ENCODE data around the gene PPP3CA. TPM values are rescaled to one million over a fixed set of nuclear protein-coding genes. Genes with fewer than 3 reads are reported as not detected.

The PPP3CA gene
- total RNA-seq, 2 donors from 2014 or later: 36.6 to 39.2 TPM

DNA sequence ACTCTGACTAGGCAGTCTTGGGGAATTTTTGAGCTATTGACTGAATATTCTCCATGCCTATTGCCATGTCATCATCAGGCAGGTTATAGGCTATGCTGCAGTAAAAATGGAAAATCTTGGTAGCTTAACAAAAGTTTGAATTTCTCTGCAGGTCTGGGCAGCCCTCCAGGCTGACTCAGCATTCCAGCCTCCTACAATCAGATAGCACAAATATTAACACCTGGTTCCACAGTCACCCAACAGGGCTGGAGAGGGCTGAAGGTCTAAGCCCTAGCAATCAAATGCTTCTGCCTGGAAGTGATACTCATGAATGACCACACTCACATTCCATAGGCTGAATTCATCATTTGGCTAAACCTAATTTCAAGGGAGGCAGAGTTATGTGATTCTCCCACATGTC is 9.6 kb upstream of the PPP3CA start:
- H3K27ac Mint-ChIP-seq: no peak overlapping the region
- H3K4me3 Mint-ChIP-seq: no peak overlapping the region
- TF ChIP-seq, protein P1, sequence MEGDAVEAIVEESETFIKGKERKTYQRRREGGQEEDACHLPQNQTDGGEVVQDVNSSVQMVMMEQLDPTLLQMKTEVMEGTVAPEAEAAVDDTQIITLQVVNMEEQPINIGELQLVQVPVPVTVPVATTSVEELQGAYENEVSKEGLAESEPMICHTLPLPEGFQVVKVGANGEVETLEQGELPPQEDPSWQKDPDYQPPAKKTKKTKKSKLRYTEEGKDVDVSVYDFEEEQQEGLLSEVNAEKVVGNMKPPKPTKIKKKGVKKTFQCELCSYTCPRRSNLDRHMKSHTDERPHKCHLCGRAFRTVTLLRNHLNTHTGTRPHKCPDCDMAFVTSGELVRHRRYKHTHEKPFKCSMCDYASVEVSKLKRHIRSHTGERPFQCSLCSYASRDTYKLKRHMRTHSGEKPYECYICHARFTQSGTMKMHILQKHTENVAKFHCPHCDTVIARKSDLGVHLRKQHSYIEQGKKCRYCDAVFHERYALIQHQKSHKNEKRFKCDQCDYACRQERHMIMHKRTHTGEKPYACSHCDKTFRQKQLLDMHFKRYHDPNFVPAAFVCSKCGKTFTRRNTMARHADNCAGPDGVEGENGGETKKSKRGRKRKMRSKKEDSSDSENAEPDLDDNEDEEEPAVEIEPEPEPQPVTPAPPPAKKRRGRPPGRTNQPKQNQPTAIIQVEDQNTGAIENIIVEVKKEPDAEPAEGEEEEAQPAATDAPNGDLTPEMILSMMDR (conservative IDR thresholded peaks at IDR 0.05): no peak
- no peaks in the 10 kb centered on the region for H3K27me3 ChIP-seq (ENCODE audit: control insufficient read depth, insufficient read depth, low read length, poor library complexity, severe bottlenecking)
- H3K27ac ChIP-seq (ENCODE audit: low read depth, low read length): no peak overlapping the region
- no peaks in the 10 kb centered on the region for H3K4me1 ChIP-seq (ENCODE audit: control insufficient read depth, insufficient read depth, low read length)
- no peaks in the 10 kb centered on the region for H3K9me3 ChIP-seq (ENCODE audit: control insufficient read depth, low read length)
- no peaks in the 10 kb centered on the region for H3K36me3 ChIP-seq (ENCODE audit: control insufficient read depth, insufficient read depth, low read length)
- DNase-seq: no peak
- peaks cover 7% of the 10 kb centered on the region for H3K4me1 Mint-ChIP-seq
- H3K9ac ChIP-seq (ENCODE audit: extremely low read depth, low read length, poor library complexity, severe bottlenecking): no peak overlapping the region
- H3K27me3 Mint-ChIP-seq (ENCODE audit: insufficient read depth): no peaks in the 10 kb centered on the region
- H3K36me3 Mint-ChIP-seq (ENCODE audit: low read depth): no peaks in the 10 kb centered on the region
- peaks cover 2% of the 10 kb centered on the region for H3K9me3 Mint-ChIP-seq
- H3K4me3 ChIP-seq (ENCODE audit: low read length): no peak overlapping the region

DNA sequence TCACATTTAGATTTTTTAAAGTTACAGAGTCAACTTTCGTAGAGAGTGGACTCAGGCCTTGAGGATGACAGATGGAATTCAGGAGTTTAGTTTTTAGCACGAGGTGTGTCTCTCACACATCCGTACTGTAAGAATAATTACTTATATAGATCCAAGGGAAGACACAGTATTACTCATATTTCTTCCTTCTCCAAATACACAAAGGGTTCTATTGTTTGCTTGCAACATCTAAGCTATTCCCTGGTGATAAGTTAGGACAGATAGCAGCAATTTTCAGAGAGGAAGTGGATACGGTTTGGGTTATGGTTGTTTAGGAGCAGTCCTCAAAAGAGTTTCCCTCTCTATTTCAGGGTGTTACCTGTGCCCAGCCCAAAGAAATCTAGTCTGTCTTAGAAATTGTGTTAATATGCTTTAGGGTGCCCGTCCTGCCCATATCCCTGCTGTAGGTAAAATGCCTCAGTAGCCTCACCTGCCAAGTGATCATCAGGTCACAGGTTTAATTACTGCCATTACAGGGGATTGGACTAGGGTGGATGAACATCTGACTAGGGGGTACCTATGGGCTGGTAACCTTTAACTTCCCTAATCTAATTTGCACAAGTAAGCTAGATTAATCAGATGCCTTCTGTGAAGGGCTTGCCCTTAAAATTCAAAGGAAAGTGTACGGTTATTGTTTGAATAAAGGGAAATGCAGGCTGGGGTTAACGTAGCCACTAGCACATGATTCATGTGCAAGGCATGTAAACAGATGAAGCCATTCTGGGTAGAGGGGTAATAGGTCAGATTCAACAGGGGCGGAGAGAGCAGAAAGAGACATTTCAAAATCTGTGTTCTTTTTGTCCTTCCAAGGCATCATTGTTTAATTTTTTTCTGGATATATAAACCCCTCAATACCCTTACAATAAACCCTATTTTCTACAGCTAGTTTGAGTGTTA is 8.7 kb upstream of the PPP3CA start:
- no peak overlapping the region for H3K27ac Mint-ChIP-seq

DNA sequence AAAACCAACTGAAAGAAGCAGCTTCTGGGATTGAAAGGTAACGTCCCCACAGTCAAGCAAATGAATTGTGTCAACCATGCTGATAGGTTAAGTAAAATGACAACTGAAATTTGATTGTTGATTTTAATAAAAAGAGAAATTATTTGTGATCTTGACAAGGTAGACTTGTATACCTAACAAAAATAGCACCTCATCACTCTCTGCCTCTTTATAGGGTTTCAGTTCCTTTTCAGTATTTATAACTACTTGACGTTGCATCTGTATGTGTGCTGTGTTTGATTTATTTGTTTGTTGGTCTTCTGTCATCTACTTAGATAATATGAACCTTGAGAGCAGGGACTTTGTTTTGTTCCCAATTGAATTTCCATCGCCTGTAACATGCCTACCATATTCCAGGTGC is 7.9 kb upstream of the PPP3CA start:
- Histone ChIP-seq H3K9ac (ENCODE audit: extremely low read depth, low read length, poor library complexity, severe bottlenecking) (no peak overlapping the region), H3K9me3 (ENCODE audit: control insufficient read depth, low read length) (no peaks in the 10 kb centered on the region), H3K4me3 (ENCODE audit: low read length) (no peak overlapping the region), H3K27ac (ENCODE audit: low read depth, low read length) (no peak overlapping the region), H3K27me3 (ENCODE audit: control insufficient read depth, insufficient read depth, low read length, poor library complexity, severe bottlenecking) (peaks cover 6% of the 10 kb centered on the region), H3K4me1 (ENCODE audit: control insufficient read depth, insufficient read depth, low read length) (no peaks in the 10 kb centered on the region), H3K36me3 (ENCODE audit: control insufficient read depth, insufficient read depth, low read length) (no peaks in the 10 kb centered on the region)
- Mint-ChIP-seq H3K36me3 (ENCODE audit: low read depth) (no peaks in the 10 kb centered on the region), H3K27ac (no peak overlapping the region), H3K9me3 (no peaks in the 10 kb centered on the region), H3K4me3 (no peak overlapping the region), H3K4me1 (peaks cover 7% of the 10 kb centered on the region), H3K27me3 (ENCODE audit: insufficient read depth) (peaks cover 6% of the 10 kb centered on the region)
- DNase-seq: no peak
- 98 to 100% methylated on average over 1 to 3 of the region's 3 CpGs for WGBS, 2 experiments (ENCODE audit: insufficient coverage in 1 of 2, insufficient read length in 1 of 2)
- TF ChIP-seq, protein P1 (conservative IDR thresholded peaks at IDR 0.05): no peak

More for the DNA sequence above, 8.7 kb upstream of the PPP3CA start:
- Histone ChIP-seq H3K4me1 (ENCODE audit: control insufficient read depth, insufficient read depth, low read length) (no peaks in the 10 kb centered on the region), H3K27ac (ENCODE audit: low read depth, low read length) (no peak overlapping the region), H3K9ac (ENCODE audit: extremely low read depth, low read length, poor library complexity, severe bottlenecking) (no peak overlapping the region), H3K9me3 (ENCODE audit: control insufficient read depth, low read length) (no peaks in the 10 kb centered on the region), H3K27me3 (ENCODE audit: control insufficient read depth, insufficient read depth, low read length, poor library complexity, severe bottlenecking) (no peaks in the 10 kb centered on the region), H3K4me3 (ENCODE audit: low read length) (no peak overlapping the region), H3K36me3 (ENCODE audit: control insufficient read depth, insufficient read depth, low read length) (no peaks in the 10 kb centered on the region)
- H3K4me3 Mint-ChIP-seq: no peak overlapping the region
- H3K36me3 Mint-ChIP-seq (ENCODE audit: low read depth): no peaks in the 10 kb centered on the region
- peaks cover 7% of the 10 kb centered on the region for H3K4me1 Mint-ChIP-seq
- TF ChIP-seq, protein P1 (conservative IDR thresholded peaks at IDR 0.05): no peak
- no peak for DNase-seq
- WGBS, 2 experiments (ENCODE audit: insufficient coverage in 1 of 2, insufficient read length in 1 of 2): 90% methylated on average over 6 to 8 of the region's 8 CpGs
- peaks cover 2% of the 10 kb centered on the region for H3K9me3 Mint-ChIP-seq
- H3K27me3 Mint-ChIP-seq (ENCODE audit: insufficient read depth): no peaks in the 10 kb centered on the region
